ENCODE results near the gene EMP3. TPM values are rescaled to one million over a fixed set of nuclear protein-coding genes. Genes with fewer than 3 reads are reported as not detected.

EMP3 gene
- total and polyA plus RNA-seq, 2 of the 13 experiments (the other 11 are each of a cell fraction or from before 2014, with no cell fraction given): 2.2 to 7.8 TPM

GRCh38 chr19:48363810-48364597 lies 38.7 kb downstream of the EMP3 start, which contains the start of the genes SYNGR4 and TMEM143 (continued):
- TF ChIP-seq ZSCAN25 (CRISPR knock-in tag; IDR thresholded peaks at IDR 0.05) (peak; percentile 44; the same call in 1 of the 2 replicates), ZMAT3 (CRISPR knock-in tag; conservative IDR thresholded peaks at IDR 0.05) (peak; percentile 77; the same call in 1 of the 2 replicates), ZNF234 (CRISPR knock-in tag; conservative IDR thresholded peaks at IDR 0.05) (no peak), ZNF598 (CRISPR knock-in tag; IDR thresholded peaks at IDR 0.05; ENCODE audit: borderline replicate concordance) (peak; percentile 7; the same call in 1 of the 2 replicates), ZNF747 (CRISPR knock-in tag; IDR thresholded peaks at IDR 0.05; ENCODE audit: borderline replicate concordance) (peak; percentile 86; the same call in 1 of the 2 replicates), HCFC1 (IDR thresholded peaks at IDR 0.05; ENCODE audit: low read depth, low read length) (peak; percentile 44; the same call in 1 of the 2 replicates), YEATS2 (CRISPR knock-in tag; IDR thresholded peaks at IDR 0.05; ENCODE audit: borderline replicate concordance) (no peak), ZNF383 (CRISPR knock-in tag; IDR thresholded peaks at IDR 0.05; ENCODE audit: borderline replicate concordance) (no peak), KLF11 (CRISPR knock-in tag; IDR thresholded peaks at IDR 0.05) (no peak), ZNF543 (CRISPR knock-in tag; IDR thresholded peaks at IDR 0.05) (no peak; the same call in 1 of the 2 replicates), NCOA2 (CRISPR knock-in tag; IDR thresholded peaks at IDR 0.05) (no peak), CHCHD3 (CRISPR knock-in tag; IDR thresholded peaks at IDR 0.05) (no peak; the same call in 1 of the 2 replicates), ZNF281 (CRISPR knock-in tag; IDR thresholded peaks at IDR 0.05; ENCODE audit: borderline replicate concordance) (no peak; the same call in 1 of the 2 replicates), MATR3 (CRISPR knock-in tag; IDR thresholded peaks at IDR 0.05) (no peak), ZNF615 (CRISPR knock-in tag; IDR thresholded peaks at IDR 0.05; ENCODE audit: borderline replicate concordance) (no peak)
- TF ChIP-seq, protein P1, sequence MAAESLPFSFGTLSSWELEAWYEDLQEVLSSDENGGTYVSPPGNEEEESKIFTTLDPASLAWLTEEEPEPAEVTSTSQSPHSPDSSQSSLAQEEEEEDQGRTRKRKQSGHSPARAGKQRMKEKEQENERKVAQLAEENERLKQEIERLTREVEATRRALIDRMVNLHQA (CRISPR knock-in tag; IDR thresholded peaks at IDR 0.05): no peak
- TF ChIP-seq, protein P2, sequence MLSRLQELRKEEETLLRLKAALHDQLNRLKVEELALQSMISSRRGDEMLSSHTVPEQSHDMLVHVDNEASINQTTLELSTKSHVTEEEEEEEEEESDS (CRISPR knock-in tag; IDR thresholded peaks at IDR 0.05; ENCODE audit: borderline replicate concordance): no peak
- TF ChIP-seq, protein P3, sequence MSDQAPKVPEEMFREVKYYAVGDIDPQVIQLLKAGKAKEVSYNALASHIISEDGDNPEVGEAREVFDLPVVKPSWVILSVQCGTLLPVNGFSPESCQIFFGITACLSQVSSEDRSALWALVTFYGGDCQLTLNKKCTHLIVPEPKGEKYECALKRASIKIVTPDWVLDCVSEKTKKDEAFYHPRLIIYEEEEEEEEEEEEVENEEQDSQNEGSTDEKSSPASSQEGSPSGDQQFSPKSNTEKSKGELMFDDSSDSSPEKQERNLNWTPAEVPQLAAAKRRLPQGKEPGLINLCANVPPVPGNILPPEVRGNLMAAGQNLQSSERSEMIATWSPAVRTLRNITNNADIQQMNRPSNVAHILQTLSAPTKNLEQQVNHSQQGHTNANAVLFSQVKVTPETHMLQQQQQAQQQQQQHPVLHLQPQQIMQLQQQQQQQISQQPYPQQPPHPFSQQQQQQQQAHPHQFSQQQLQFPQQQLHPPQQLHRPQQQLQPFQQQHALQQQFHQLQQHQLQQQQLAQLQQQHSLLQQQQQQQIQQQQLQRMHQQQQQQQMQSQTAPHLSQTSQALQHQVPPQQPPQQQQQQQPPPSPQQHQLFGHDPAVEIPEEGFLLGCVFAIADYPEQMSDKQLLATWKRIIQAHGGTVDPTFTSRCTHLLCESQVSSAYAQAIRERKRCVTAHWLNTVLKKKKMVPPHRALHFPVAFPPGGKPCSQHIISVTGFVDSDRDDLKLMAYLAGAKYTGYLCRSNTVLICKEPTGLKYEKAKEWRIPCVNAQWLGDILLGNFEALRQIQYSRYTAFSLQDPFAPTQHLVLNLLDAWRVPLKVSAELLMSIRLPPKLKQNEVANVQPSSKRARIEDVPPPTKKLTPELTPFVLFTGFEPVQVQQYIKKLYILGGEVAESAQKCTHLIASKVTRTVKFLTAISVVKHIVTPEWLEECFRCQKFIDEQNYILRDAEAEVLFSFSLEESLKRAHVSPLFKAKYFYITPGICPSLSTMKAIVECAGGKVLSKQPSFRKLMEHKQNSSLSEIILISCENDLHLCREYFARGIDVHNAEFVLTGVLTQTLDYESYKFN (CRISPR knock-in tag; conservative IDR thresholded peaks at IDR 0.05): peak; percentile 44; the same call in 1 of the 2 replicates
- TF ChIP-seq, protein P4, sequence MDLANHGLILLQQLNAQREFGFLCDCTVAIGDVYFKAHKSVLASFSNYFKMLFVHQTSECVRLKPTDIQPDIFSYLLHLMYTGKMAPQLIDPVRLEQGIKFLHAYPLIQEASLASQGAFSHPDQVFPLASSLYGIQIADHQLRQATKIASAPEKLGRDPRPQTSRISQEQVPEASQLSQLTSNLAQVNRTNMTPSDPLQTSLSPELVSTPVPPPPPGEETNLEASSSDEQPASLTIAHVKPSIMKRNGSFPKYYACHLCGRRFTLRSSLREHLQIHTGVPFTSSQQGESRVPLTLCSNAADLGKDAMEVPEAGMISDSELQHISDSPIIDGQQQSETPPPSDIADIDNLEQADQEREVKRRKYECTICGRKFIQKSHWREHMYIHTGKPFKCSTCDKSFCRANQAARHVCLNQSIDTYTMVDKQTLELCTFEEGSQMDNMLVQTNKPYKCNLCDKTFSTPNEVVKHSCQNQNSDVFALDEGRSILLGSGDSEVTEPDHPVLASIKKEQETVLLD (CRISPR knock-in tag; IDR thresholded peaks at IDR 0.05; ENCODE audit: low read depth): no peak
